HG03442 (cell line): Measurements from ENCODE around the gene NPTX1.

Experiments
- ATAC-seq: cut with Tn5 transposase; IDR thresholded peaks from one replicate; pipeline ENCODE4 v1.9.1; 2021; ENCODE audit warnings: mild to moderate bottlenecking, moderate library complexity; ENCODE audit not compliant: unreplicated experiment

The NPTX1 gene

GRCh38 chr17:80503921-80504320 lies 27.5 kb upstream of the NPTX1 start:
- no peak for ATAC-seq

GRCh38 chr17:80503031-80503430 lies 26.6 kb upstream of the NPTX1 start:
- ATAC-seq = no peak

- ATAC-seq = no peak
Measured at GRCh38 chr17:80502578-80502877, 26.1 kb upstream of the NPTX1 start.

GRCh38 chr17:80501741-80502577 lies 25.6 kb upstream of the NPTX1 start:
- no peak for ATAC-seq

GRCh38 chr17:80499961-80500665 lies 23.7 kb upstream of the NPTX1 start:
- no peak for ATAC-seq

- no peak for ATAC-seq
Measured at GRCh38 chr17:80499560-80499959, 23.2 kb upstream of the NPTX1 start.

- ATAC-seq = no peak
Measured at GRCh38 chr17:80498920-80499410, 22.6 kb upstream of the NPTX1 start.

GRCh38 chr17:80498242-80498919 lies 22.0 kb upstream of the NPTX1 start:
- no peak for ATAC-seq

- no peak for ATAC-seq
Measured at GRCh38 chr17:80497726-80498241, 21.4 kb upstream of the NPTX1 start.

- no peak for ATAC-seq
Measured at GRCh38 chr17:80494547-80494946, 18.1 kb upstream of the NPTX1 start.

- no peak for ATAC-seq
Measured at GRCh38 chr17:80492343-80493136, 16.1 kb upstream of the NPTX1 start.

- no peak for ATAC-seq
Measured at GRCh38 chr17:80491478-80492342, 15.3 kb upstream of the NPTX1 start.

GRCh38 chr17:80487511-80487910 lies 11.1 kb upstream of the NPTX1 start:
- ATAC-seq = no peak

GRCh38 chr17:80486692-80487091 lies 10.3 kb upstream of the NPTX1 start:
- no peak for ATAC-seq

GRCh38 chr17:80485846-80486245 lies 9.4 kb upstream of the NPTX1 start:
- ATAC-seq = no peak

GRCh38 chr17:80482555-80483308 lies 6.3 kb upstream of the NPTX1 start:
- ATAC-seq = no peak

GRCh38 chr17:80482058-80482318 lies 5.6 kb upstream of the NPTX1 start:
- ATAC-seq = no peak

GRCh38 chr17:80481284-80482057 lies 5.1 kb upstream of the NPTX1 start:
- no peak for ATAC-seq

- ATAC-seq = no peak
Measured at GRCh38 chr17:80480248-80480647, 3.8 kb upstream of the NPTX1 start.
